ENCODE results near the gene NOS1.

GRCh38 chr12:117370588-117370987, 9.2 kb upstream of the NOS1 start:
- TF ChIP-seq, protein P1, sequence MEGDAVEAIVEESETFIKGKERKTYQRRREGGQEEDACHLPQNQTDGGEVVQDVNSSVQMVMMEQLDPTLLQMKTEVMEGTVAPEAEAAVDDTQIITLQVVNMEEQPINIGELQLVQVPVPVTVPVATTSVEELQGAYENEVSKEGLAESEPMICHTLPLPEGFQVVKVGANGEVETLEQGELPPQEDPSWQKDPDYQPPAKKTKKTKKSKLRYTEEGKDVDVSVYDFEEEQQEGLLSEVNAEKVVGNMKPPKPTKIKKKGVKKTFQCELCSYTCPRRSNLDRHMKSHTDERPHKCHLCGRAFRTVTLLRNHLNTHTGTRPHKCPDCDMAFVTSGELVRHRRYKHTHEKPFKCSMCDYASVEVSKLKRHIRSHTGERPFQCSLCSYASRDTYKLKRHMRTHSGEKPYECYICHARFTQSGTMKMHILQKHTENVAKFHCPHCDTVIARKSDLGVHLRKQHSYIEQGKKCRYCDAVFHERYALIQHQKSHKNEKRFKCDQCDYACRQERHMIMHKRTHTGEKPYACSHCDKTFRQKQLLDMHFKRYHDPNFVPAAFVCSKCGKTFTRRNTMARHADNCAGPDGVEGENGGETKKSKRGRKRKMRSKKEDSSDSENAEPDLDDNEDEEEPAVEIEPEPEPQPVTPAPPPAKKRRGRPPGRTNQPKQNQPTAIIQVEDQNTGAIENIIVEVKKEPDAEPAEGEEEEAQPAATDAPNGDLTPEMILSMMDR (conservative IDR thresholded peaks at IDR 0.05 in 1 of 2, IDR thresholded peaks at IDR 0.05 in 1 of 2; ENCODE audit: low read depth in 1 of 2, low read length in 2 of 2): no peak
- TF ChIP-seq EZH2 (IDR thresholded peaks at IDR 0.05; ENCODE audit: low read length, missing control alignments): no peak

Data from fibroblast of lung (primary cell).